H1 (cell line): ENCODE measurements around the gene CDC42EP3. TPM values are rescaled to one million over a fixed set of nuclear protein-coding genes. Genes with fewer than 3 reads are reported as not detected.

Experiments
- CTCF ChIA-PET: fragments of 300-600 bp; sonication (Branson Sonifier 250); formaldehyde crosslinking; loops from one replicate; lab custom pipeline; 2021; ENCODE audit not compliant: partially characterized antibody; lab: Charles Lee
- POLR2A ChIA-PET: fragments of 300-600 bp; sonication (Branson Sonifier 250); formaldehyde crosslinking; loops from one replicate; lab custom pipeline; 2021; ENCODE audit warnings: inconsistent platforms; ENCODE audit not compliant: partially characterized antibody; lab: Charles Lee
- DNase-seq, 2 experiments: peaks; one replicate each; pipeline versions ENCODE4 v3.0.0 to v3.0.0-alpha.2; 2010 to 2022; ENCODE audit warnings: low spot score in 2 of 2, low read depth in 1 of 2, mixed read lengths in 1 of 2
- FAIRE-seq: peaks from 2 replicates; lab custom pipeline; 2011; peaks lifted over from hg19 to GRCh38; lab: Jason Lieb, UNC
- H2AFZ ChIP-seq: 2 replicates; pipeline ENCODE4 v1.8.1; 2012; ENCODE audit warnings: low read length, inconsistent platforms
- H2AK5ac ChIP-seq: 2 replicates; pipeline ENCODE4 v1.6.1; 2013; ENCODE audit warnings: low read depth, low read length
- H2BK120ac ChIP-seq: replicated peaks from 2 replicates; pipeline ENCODE3; 2013; ENCODE audit warnings: low read depth, low read length, inconsistent platforms
- H2BK12ac ChIP-seq: 2 replicates; pipeline ENCODE4 v1.6.1; 2013; ENCODE audit warnings: low read depth, low read length
- H2BK15ac ChIP-seq: 2 replicates; pipeline ENCODE4 v1.6.1; 2013; ENCODE audit warnings: low read length
- H2BK20ac ChIP-seq: 2 replicates; pipeline ENCODE4 v1.6.1; 2013; ENCODE audit warnings: low read length
- H2BK5ac ChIP-seq: 2 replicates; pipeline ENCODE4 v1.6.1; 2013; ENCODE audit warnings: low read depth, low read length
- H3K14ac ChIP-seq: 2 replicates; pipeline ENCODE4 v1.6.1; 2013; ENCODE audit warnings: inconsistent platforms; ENCODE audit not compliant: insufficient read length
- H3K18ac ChIP-seq: 2 replicates; pipeline ENCODE4 v1.6.1; 2013; ENCODE audit warnings: low read length; ENCODE audit errors: extremely low read depth
- H3K23ac ChIP-seq: 2 replicates; pipeline ENCODE4 v1.6.1; 2013; ENCODE audit warnings: inconsistent platforms; ENCODE audit not compliant: insufficient read length
- H3K23me2 ChIP-seq: 2 replicates; pipeline ENCODE4 v1.6.1; 2013; ENCODE audit warnings: low read depth, low read length
- H3K27ac ChIP-seq: 2 replicates; pipeline ENCODE4 v1.6.1; 2011; ENCODE audit warnings: low read depth, low read length, inconsistent platforms
- H3K27me3 ChIP-seq, 4 experiments: replicated peaks in 1 of 4; 1 replicate in 1 of 4; 2 replicates in 3 of 4; pipeline versions ENCODE4 v1.6.1 to v1.8.1; 2011 to 2013; ENCODE audit warnings: low read length in 3 of 4, mild to moderate bottlenecking in 3 of 4, inconsistent platforms in 2 of 4, mixed read lengths in 2 of 4, moderate library complexity in 1 of 4; ENCODE audit not compliant: control insufficient read depth in 3 of 4, insufficient read depth in 3 of 4; ENCODE audit errors: extremely low read depth in 1 of 4
- H3K36me3 ChIP-seq, 4 experiments: 2 replicates each; pipeline versions ENCODE4 v1.6.1 to v1.8.1; 2011 to 2013; ENCODE audit warnings: mild to moderate bottlenecking in 4 of 4, low read length in 3 of 4, moderate library complexity in 2 of 4, control low read depth in 1 of 4, inconsistent platforms in 1 of 4; ENCODE audit not compliant: insufficient read depth in 4 of 4, control insufficient read depth in 2 of 4
- H3K4ac ChIP-seq: replicated peaks from 2 replicates; pipeline ENCODE3; 2013; ENCODE audit warnings: low read length, low read depth, mixed read lengths, inconsistent platforms; ENCODE audit not compliant: insufficient read length
- H3K4me1 ChIP-seq, 4 experiments: replicated peaks in 1 of 4; 1 replicate in 1 of 4; 2 replicates in 3 of 4; pipeline versions ENCODE4 v1.6.1 to v1.8.1; 2011 to 2013; ENCODE audit warnings: low read length in 3 of 4, inconsistent platforms in 2 of 4, mixed read lengths in 1 of 4; ENCODE audit not compliant: insufficient read depth in 4 of 4, control insufficient read depth in 3 of 4
- H3K4me2 ChIP-seq, 2 experiments: 2 replicates each; pipeline versions ENCODE4 v1.6.1 to v1.8.1; 2011 to 2013; ENCODE audit warnings: low read depth in 2 of 2, low read length in 2 of 2, control low read depth in 1 of 2, inconsistent platforms in 1 of 2, mild to moderate bottlenecking in 1 of 2; ENCODE audit not compliant: insufficient read depth in 1 of 2
- H3K4me3 ChIP-seq, 4 experiments: fragments of 200-600, 300-600 bp in 1 of 4; sonication (generic), shearing (Covaris generic), sonication (Bioruptor Twin) in 1 of 4; 2 replicates each; pipeline versions ENCODE4 v1.5.1 to v1.8.1; 2011 to 2016; ENCODE audit warnings: low read length in 4 of 4, low read depth in 3 of 4, control low read depth in 2 of 4, inconsistent platforms in 2 of 4, mild to moderate bottlenecking in 2 of 4, mixed read lengths in 1 of 4, moderate library complexity in 1 of 4; ENCODE audit not compliant: insufficient read depth in 2 of 4; ENCODE audit errors: extremely low read depth in 1 of 4
- H3K56ac ChIP-seq: replicated peaks from 2 replicates; pipeline ENCODE3; 2013; ENCODE audit warnings: low read depth, mild to moderate bottlenecking, mixed read lengths, low read length, inconsistent platforms; ENCODE audit not compliant: insufficient read length
- H3K79me1 ChIP-seq: 2 replicates; pipeline ENCODE4 v1.6.1; 2013; ENCODE audit warnings: low read depth, low read length, control low read depth
- H3K79me2 ChIP-seq, 2 experiments: 2 replicates each; pipeline versions ENCODE4 v1.6.1 to v1.8.1; 2012 to 2013; ENCODE audit warnings: low read length in 2 of 2, mild to moderate bottlenecking in 2 of 2, inconsistent platforms in 1 of 2; ENCODE audit not compliant: insufficient read depth in 2 of 2, control insufficient read depth in 1 of 2
- H3K9ac ChIP-seq, 4 experiments: replicated peaks in 1 of 4; 1 replicate in 1 of 4; 2 replicates in 3 of 4; pipeline versions ENCODE4 v1.6.1 to v1.8.1; 2011 to 2013; ENCODE audit warnings: low read depth in 3 of 4, low read length in 3 of 4, control low read depth in 2 of 4, mild to moderate bottlenecking in 2 of 4, moderate library complexity in 2 of 4, inconsistent platforms in 1 of 4; ENCODE audit errors: extremely low read depth in 1 of 4
- H3K9me3 ChIP-seq, 2 experiments: 2 replicates each; pipeline versions ENCODE4 v1.6.1 to v1.8.1; 2012 to 2013; ENCODE audit warnings: mild to moderate bottlenecking in 2 of 2, moderate library complexity in 2 of 2, control low read depth in 1 of 2, inconsistent platforms in 1 of 2, low read depth in 1 of 2, low read length in 1 of 2, mixed read lengths in 1 of 2; ENCODE audit not compliant: insufficient read depth in 2 of 2
- H4K20me1 ChIP-seq, 2 experiments: replicated peaks in 1 of 2; 2 replicates each; pipeline versions ENCODE3 to v1.8.1; 2011 to 2013; ENCODE audit warnings: inconsistent platforms in 2 of 2, low read length in 2 of 2, mild to moderate bottlenecking in 1 of 2; ENCODE audit not compliant: insufficient read depth in 2 of 2, control insufficient read depth in 1 of 2
- H4K5ac ChIP-seq: 2 replicates; pipeline ENCODE4 v1.6.1; 2013; ENCODE audit warnings: low read length, low read depth, mixed read lengths, inconsistent platforms; ENCODE audit not compliant: insufficient read length
- H4K8ac ChIP-seq: 2 replicates; pipeline ENCODE4 v1.8.0; 2013; ENCODE audit warnings: mild to moderate bottlenecking, moderate library complexity, low read length, inconsistent platforms; ENCODE audit not compliant: insufficient read depth; ENCODE audit errors: extremely low read depth
- H4K91ac ChIP-seq: replicated peaks from 2 replicates; pipeline ENCODE3; 2013; ENCODE audit warnings: low read length, mixed read lengths, inconsistent platforms; ENCODE audit not compliant: insufficient read length
- ASH2L ChIP-seq: fragments of 200-600, 300-600 bp; sonication (generic); IDR thresholded peaks from one replicate; pipeline ENCODE4 v1.7.1; 2017; ENCODE audit warnings: low read length
- CHD1 ChIP-seq: IDR thresholded peaks from 2 replicates; pipeline ENCODE4 v1.6.1; 2012; ENCODE audit warnings: low read depth, low read length, improper control_type of control experiment
- CREB1 ChIP-seq: IDR thresholded peaks from 2 replicates; pipeline ENCODE4 v1.6.1; 2012; ENCODE audit warnings: inconsistent platforms
- HDAC6 ChIP-seq: IDR thresholded peaks from one replicate; pipeline ENCODE4 v1.7.1; 2012; ENCODE audit warnings: low read depth, mild to moderate bottlenecking, inconsistent platforms, low read length, moderate library complexity
- JUN ChIP-seq: IDR thresholded peaks from 2 replicates; pipeline ENCODE4 v1.6.1; 2011; ENCODE audit warnings: low read depth, mild to moderate bottlenecking, improper control_type of control experiment, low read length
- KDM4A ChIP-seq: IDR thresholded peaks from one replicate; pipeline ENCODE4 v1.7.1; 2012; ENCODE audit warnings: low read depth, mild to moderate bottlenecking, moderate library complexity, low read length, inconsistent platforms; ENCODE audit not compliant: severe bottlenecking
- KDM5A ChIP-seq: fragments of 200-600 bp; IDR thresholded peaks from 2 replicates; pipeline ENCODE4 v1.7.1; 2012; ENCODE audit warnings: mild to moderate bottlenecking, low read length, inconsistent platforms, mixed read lengths
- SAP30 ChIP-seq: fragments of 300-600 bp; sonication (generic); IDR thresholded peaks from 2 replicates; pipeline ENCODE4 v1.7.1; 2012; ENCODE audit warnings: low read length, moderate library complexity, mild to moderate bottlenecking, inconsistent platforms; ENCODE audit not compliant: insufficient read depth, insufficient replicate concordance
- TBP ChIP-seq: IDR thresholded peaks from 2 replicates; pipeline ENCODE4 v1.6.1; 2011; ENCODE audit warnings: low read depth, low read length, improper control_type of control experiment
- ZNF274 ChIP-seq: IDR thresholded peaks from 2 replicates; pipeline ENCODE4 v1.7.0; 2012; ENCODE audit warnings: low read length, borderline replicate concordance; ENCODE audit errors: extremely low read depth
- WGBS, 2 experiments: shearing (Covaris generic) in 1 of 2; methylation state at CpG; one replicate each; pipeline versions ENCODE4 v1.1.6 to v1.1.7; 2013 to 2015; ENCODE audit warnings: low lambda C conversion rate in 2 of 2, mixed read lengths in 2 of 2, inconsistent platforms in 1 of 2, low coverage in 1 of 2, missing lambda C conversion rate in 1 of 2; ENCODE audit not compliant: insufficient replicate concordance in 2 of 2, insufficient coverage in 1 of 2, insufficient read length in 1 of 2; ENCODE audit errors: extremely low coverage in 1 of 2, missing lambda C conversion rate in 1 of 2; 5-methylcytosine and 5-hydroxymethylcytosine counted together
- polyA plus RNA-seq, 7 experiments: library from polyadenylated mRNA; depleted of rRNA in 3 of 7; stranded (reverse) in 5 of 7; unstranded in 2 of 7; fragments of >200 nt in 5 of 7; fragments of 200-250 nt in 2 of 7; gene quantifications; 1 replicate in 5 of 7; 2 replicates in 1 of 7; 4 replicates in 1 of 7; pipeline versions ENCODE4 v1.2.1 to v1.2.3, GENCODE V29; 2011 to 2013; ENCODE audit warnings: missing spikeins in 2 of 7, mixed read lengths in 2 of 7
- total RNA-seq: library from RNA; stranded (reverse); fragmentation: NEBNext Ultra II Directional; extraction: Animal tissue kit (Norgen Biotek cat#: 25700); gene quantifications from 2 replicates; pipeline ENCODE4 v1.2.1, GENCODE V29; 2021
- TF ChIP-seq, protein P1 (sequence below), 3 experiments: IDR thresholded peaks; 1 replicate in 2 of 3; 2 replicates in 1 of 3; pipeline versions ENCODE4 v1.5.1 to v1.6.1; 2011; ENCODE audit warnings: low read length in 3 of 3, mild to moderate bottlenecking in 3 of 3, inconsistent platforms in 2 of 3, low read depth in 1 of 3, moderate library complexity in 1 of 3; ENCODE audit not compliant: insufficient read depth in 1 of 3; ENCODE audit errors: control extremely low read depth in 1 of 3
- TF ChIP-seq, protein P2 (sequence below): IDR thresholded peaks from 2 replicates; pipeline ENCODE4 v1.6.1; 2012; ENCODE audit warnings: inconsistent platforms

The CDC42EP3 gene
- total and polyA plus RNA-seq, 2 of the 8 experiments (the other 6 are each of a cell fraction or from before 2014, with no cell fraction given), result 18.4 to 24.7 TPM

DNA sequence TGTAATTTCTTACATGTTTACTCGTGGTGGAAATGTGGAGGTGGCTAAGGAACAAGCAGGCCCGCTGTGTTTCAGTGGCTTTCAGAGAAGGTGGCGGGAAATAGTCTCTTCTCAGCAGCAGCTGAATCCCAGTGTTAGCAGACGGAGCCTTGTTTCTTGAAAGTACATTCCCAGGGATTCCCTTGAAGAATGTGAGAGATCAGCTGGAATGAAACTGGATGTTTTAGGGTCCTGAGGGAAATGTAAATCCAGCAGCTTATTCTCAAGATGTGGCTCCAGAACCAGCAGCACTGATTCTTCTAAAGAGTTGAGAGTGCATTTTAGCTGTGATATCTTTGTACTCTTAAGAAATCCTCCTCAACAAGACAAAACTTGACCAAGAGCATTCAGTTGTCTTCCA, 59.1 kb downstream of the CDC42EP3 start:
- DNase-seq, result no peak
- H3K23me2 ChIP-seq, result no peaks in the 10 kb centered on the region
- no peak overlapping the region for H2BK5ac ChIP-seq
- no peak overlapping the region for H2BK12ac ChIP-seq
- H2AK5ac ChIP-seq, result no peak overlapping the region
- H3K79me2 ChIP-seq, result no peaks in the 10 kb centered on the region
- H4K5ac ChIP-seq, result no peak overlapping the region
- H3K9ac ChIP-seq, result no peak overlapping the region
- 84% methylated on average over 4 of the region's 4 CpGs; no CpG with 5 or more reads in 1 of the 2 experiments for WGBS, 2 experiments
- H3K9me3 ChIP-seq, result no peaks in the 10 kb centered on the region
- CTCF ChIA-PET, result interaction anchor here (0.8 kb wide), 1 partner anchor 10 kb away, joined by 3 read pairs; no protein-coding TSS in a partner anchor
- POLR2A ChIA-PET, result no interaction called here
- no peak for FAIRE-seq
- no peak overlapping the region for H3K23ac ChIP-seq
- H2BK15ac ChIP-seq, result no peak overlapping the region
- H2BK120ac ChIP-seq, result no peak overlapping the region
- H2BK20ac ChIP-seq, result no peak overlapping the region
- H3K4me2 ChIP-seq, result no peak overlapping the region
- H4K20me1 ChIP-seq, result no peaks in the 10 kb centered on the region
- no peak overlapping the region for H3K27ac ChIP-seq
- no peak overlapping the region for H3K4me3 ChIP-seq
- no peak overlapping the region for H4K8ac ChIP-seq
- no peaks in the 10 kb centered on the region for H3K36me3 ChIP-seq
- H3K18ac ChIP-seq, result no peak overlapping the region
- no peaks in the 10 kb centered on the region for H3K79me1 ChIP-seq
- H3K4ac ChIP-seq, result no peak overlapping the region
- H2AFZ ChIP-seq, result peak overlapping the region; percentile 14; the same call in 1 of the 2 replicates
- H3K14ac ChIP-seq, result no peak overlapping the region
- no peak overlapping the region for H3K56ac ChIP-seq
- no peak overlapping the region for H4K91ac ChIP-seq
- H3K4me1 ChIP-seq, result no peaks in the 10 kb centered on the region
- no peaks in the 10 kb centered on the region for H3K27me3 ChIP-seq
- no peak for TF ChIP-seq CHD1
- TF ChIP-seq HDAC6, result no peak
- TF ChIP-seq KDM4A, result no peak
- TF ChIP-seq TBP, result no peak
- TF ChIP-seq JUN, result no peak
- TF ChIP-seq, protein P1, sequence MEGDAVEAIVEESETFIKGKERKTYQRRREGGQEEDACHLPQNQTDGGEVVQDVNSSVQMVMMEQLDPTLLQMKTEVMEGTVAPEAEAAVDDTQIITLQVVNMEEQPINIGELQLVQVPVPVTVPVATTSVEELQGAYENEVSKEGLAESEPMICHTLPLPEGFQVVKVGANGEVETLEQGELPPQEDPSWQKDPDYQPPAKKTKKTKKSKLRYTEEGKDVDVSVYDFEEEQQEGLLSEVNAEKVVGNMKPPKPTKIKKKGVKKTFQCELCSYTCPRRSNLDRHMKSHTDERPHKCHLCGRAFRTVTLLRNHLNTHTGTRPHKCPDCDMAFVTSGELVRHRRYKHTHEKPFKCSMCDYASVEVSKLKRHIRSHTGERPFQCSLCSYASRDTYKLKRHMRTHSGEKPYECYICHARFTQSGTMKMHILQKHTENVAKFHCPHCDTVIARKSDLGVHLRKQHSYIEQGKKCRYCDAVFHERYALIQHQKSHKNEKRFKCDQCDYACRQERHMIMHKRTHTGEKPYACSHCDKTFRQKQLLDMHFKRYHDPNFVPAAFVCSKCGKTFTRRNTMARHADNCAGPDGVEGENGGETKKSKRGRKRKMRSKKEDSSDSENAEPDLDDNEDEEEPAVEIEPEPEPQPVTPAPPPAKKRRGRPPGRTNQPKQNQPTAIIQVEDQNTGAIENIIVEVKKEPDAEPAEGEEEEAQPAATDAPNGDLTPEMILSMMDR (IDR thresholded peaks at IDR 0.05; ENCODE audit: control extremely low read depth in 1 of 3, insufficient read depth in 1 of 3, low read depth in 1 of 3, low read length in 3 of 3), result no peak
- TF ChIP-seq CREB1, result no peak
- no peak for TF ChIP-seq ASH2L
- no peak for TF ChIP-seq KDM5A
- no peak for TF ChIP-seq ZNF274
- TF ChIP-seq SAP30, result no peak
- TF ChIP-seq, protein P2, sequence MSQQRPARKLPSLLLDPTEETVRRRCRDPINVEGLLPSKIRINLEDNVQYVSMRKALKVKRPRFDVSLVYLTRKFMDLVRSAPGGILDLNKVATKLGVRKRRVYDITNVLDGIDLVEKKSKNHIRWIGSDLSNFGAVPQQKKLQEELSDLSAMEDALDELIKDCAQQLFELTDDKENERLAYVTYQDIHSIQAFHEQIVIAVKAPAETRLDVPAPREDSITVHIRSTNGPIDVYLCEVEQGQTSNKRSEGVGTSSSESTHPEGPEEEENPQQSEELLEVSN, result no peak
